Choroid plexus epithelial cell (primary cell): ENCODE data around the gene TRMU.

Source experiments
- DNase-seq: peaks from one replicate; pipeline ENCODE4 v3.0.0-alpha.2; 2010; ENCODE audit warnings: low read depth
- H3K4me3 ChIP-seq: 2 replicates; pipeline ENCODE4 v1.5.1; 2011; ENCODE audit warnings: low read depth, mild to moderate bottlenecking, control low read depth, low read length, moderate library complexity
- TF ChIP-seq, protein P1 (sequence below): conservative IDR thresholded peaks from 2 replicates; pipeline ENCODE4 v1.5.1; 2011; ENCODE audit warnings: low read depth, mild to moderate bottlenecking, control low read depth, inconsistent platforms, low read length, moderate library complexity

The TRMU gene

DNA sequence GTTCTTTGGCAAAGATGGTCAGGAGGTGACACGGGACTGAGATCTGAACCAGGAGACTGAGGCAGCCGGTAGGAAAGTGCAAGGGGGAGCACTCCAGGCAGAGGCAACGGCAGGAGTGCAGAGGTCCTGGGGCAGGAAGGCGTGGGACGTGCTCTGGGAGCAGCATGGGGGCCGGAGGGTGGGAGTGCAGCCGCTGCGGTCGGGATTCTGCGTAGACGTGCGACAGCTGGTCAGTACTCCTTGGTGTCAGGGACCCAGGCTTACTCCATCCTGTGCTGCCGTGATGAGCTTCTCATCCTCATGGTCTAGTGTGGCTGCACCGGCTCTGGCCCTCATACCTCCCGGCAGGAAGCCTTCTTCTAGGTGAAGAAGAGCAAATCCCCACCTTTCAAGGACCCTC is 16.9 kb upstream of the TRMU start:
- TF ChIP-seq, protein P1, sequence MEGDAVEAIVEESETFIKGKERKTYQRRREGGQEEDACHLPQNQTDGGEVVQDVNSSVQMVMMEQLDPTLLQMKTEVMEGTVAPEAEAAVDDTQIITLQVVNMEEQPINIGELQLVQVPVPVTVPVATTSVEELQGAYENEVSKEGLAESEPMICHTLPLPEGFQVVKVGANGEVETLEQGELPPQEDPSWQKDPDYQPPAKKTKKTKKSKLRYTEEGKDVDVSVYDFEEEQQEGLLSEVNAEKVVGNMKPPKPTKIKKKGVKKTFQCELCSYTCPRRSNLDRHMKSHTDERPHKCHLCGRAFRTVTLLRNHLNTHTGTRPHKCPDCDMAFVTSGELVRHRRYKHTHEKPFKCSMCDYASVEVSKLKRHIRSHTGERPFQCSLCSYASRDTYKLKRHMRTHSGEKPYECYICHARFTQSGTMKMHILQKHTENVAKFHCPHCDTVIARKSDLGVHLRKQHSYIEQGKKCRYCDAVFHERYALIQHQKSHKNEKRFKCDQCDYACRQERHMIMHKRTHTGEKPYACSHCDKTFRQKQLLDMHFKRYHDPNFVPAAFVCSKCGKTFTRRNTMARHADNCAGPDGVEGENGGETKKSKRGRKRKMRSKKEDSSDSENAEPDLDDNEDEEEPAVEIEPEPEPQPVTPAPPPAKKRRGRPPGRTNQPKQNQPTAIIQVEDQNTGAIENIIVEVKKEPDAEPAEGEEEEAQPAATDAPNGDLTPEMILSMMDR: no peak
- no peak overlapping the region for H3K4me3 ChIP-seq

DNA sequence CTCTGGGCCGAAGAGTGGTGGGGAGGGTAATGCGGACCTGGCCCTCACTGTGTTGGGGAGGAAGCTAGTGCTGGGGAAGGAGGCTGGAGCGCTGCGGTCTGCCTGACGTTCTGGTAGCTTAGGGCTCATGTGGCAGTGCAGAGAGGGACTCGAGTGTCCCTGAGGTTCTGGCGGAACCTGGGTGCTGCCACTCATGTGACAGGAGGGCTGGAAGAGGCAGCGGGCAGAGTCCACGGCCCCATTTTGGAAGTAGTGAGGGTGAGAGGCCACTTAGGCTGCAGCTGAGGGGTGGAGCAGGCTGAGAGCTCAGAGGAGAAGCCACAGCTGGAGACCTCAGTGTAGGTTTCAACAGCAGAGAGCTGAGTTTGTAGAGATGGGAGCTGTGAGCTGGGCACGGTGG is 16.2 kb upstream of the TRMU start:
- DNase-seq: no peak
- no peak overlapping the region for H3K4me3 ChIP-seq
- TF ChIP-seq, protein P1: no peak

More for the DNA sequence above, 16.9 kb upstream of the TRMU start:
- no peak for DNase-seq

GRCh38 chr22:46320166-46320710 is 15.3 kb upstream of the TRMU start:
- TF ChIP-seq, protein P1: no peak
- H3K4me3 ChIP-seq: no peak overlapping the region
- DNase-seq: no peak

DNA sequence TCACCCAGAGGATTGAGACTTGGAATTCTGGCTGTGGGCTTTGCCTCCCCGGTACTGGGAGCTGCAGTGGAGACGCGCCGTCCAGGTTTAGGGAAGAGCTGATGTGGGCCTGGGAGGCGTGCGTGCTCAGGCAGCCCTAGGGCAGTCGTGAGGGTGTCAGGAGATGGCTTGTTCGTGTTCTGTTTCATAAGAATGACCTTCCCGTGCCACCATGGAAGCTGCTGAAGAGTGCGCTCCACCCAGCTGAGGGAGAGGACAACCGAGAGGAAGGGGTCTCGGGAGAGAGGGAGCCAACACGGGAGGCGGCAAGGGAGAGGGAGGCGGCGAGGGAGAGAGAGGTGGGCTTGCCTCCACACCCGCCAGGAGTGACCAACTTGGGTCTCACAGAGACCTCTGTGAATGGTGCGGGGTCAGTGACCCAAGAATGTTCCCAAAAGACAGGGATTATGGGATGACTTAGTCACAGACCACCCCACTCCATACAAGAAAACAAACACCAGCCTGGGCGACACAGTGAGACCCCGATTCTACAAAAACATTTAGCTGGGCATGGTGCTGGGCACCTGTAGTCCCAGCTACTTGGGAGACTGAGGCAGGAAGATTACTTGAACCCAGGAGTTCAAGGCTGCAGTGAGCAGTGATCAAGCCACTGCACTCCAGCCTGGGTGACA is 14.7 kb upstream of the TRMU start:
- TF ChIP-seq, protein P1: no peak
- DNase-seq: no peak
- no peak overlapping the region for H3K4me3 ChIP-seq

DNA sequence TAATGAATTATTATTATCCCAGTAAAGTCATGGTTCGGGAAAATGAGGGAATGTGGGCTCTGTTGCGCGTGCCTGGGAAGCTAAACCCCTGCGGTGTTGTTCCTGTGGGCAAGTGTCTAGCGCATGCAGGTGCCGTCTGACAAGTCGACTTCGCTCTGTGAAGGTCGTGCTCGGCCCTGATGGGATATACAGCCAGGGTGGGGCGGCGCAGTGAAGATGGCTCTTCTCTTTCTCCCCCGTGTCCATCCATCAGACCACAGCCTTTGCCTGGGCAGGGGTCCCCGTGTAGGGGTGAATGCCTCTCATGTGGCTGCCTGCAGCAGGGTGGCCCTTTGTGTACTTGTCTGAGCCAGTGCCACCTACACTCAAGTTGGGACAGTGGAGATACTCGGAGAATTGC is 12.8 kb upstream of the TRMU start:
- no peak overlapping the region for H3K4me3 ChIP-seq
- DNase-seq: no peak
- TF ChIP-seq, protein P1: no peak

DNA sequence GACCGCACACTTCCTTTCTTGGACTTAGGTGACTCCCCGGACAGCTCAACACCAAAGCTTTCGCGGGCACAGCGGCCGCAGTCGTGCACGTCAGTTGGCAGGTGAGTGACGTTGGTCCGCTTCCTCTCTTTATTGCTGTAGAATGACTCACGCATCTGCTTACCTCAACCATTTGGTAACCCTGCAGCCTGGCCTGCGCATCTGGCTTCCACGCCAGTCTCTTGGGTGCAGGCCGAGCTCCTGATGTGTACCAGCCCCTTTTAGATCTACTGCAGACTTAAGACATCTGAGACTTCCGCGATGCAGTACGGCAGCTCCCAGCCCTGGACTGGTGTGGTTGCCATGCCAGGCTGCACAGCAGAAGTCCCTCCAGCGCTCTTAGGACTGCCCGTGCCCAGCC is 12.4 kb upstream of the TRMU start:
- TF ChIP-seq, protein P1: no peak
- no peak overlapping the region for H3K4me3 ChIP-seq
- no peak for DNase-seq
